NB4 (cell line): ENCODE data around the gene DLG3.
A peak's percentile ranks its signal among the peaks of the same experiment; 100 is the strongest.

Experiments
- DNase-seq: peaks from one replicate; pipeline ENCODE4 v3.0.0; 2010; ENCODE audit warnings: low read depth
- H3K4me3 ChIP-seq: one replicate; pipeline ENCODE4 v1.5.1; 2011; ENCODE audit warnings: mild to moderate bottlenecking, low read depth, low read length, moderate library complexity
- MYC ChIP-seq: IDR thresholded peaks from 2 replicates; pipeline ENCODE4 v1.6.1; 2011; ENCODE audit warnings: low read depth, low read length
- POLR2A ChIP-seq: IDR thresholded peaks from 2 replicates; pipeline ENCODE4 v1.6.1; 2011; ENCODE audit warnings: mild to moderate bottlenecking; ENCODE audit not compliant: insufficient read length; ENCODE audit errors: extremely low read depth
- TF ChIP-seq, protein P1 (sequence below): IDR thresholded peaks from one replicate; pipeline ENCODE4 v1.5.1; 2012; ENCODE audit warnings: low read depth, low read length
- TF ChIP-seq, protein P2 (sequence below): IDR thresholded peaks from 2 replicates; pipeline ENCODE4 v1.6.1; 2011; ENCODE audit warnings: low read depth, low read length

DLG3 gene

DNA sequence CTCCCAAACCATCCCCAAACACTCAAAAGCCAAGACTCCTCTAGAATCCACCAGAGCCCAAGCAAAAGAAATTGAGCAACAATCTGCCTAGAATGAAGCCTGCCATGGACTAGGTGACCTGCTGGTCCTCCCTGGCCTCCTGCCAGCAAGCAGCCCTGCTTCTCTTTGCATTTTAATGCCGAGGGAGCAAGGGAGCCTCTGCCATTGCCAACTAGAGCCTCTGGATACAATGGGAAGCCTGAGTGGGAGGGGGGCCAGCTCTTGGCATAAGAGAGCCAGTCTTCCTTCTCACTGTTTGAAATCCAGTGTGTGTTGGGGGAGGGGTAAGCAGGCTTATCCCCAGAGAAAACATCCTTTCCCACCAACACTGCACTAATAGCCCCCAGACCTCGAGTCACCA is 23.0 kb upstream of the DLG3 start:
- H3K4me3 ChIP-seq: no peak overlapping the region
- no peak for DNase-seq
- TF ChIP-seq, protein P1, sequence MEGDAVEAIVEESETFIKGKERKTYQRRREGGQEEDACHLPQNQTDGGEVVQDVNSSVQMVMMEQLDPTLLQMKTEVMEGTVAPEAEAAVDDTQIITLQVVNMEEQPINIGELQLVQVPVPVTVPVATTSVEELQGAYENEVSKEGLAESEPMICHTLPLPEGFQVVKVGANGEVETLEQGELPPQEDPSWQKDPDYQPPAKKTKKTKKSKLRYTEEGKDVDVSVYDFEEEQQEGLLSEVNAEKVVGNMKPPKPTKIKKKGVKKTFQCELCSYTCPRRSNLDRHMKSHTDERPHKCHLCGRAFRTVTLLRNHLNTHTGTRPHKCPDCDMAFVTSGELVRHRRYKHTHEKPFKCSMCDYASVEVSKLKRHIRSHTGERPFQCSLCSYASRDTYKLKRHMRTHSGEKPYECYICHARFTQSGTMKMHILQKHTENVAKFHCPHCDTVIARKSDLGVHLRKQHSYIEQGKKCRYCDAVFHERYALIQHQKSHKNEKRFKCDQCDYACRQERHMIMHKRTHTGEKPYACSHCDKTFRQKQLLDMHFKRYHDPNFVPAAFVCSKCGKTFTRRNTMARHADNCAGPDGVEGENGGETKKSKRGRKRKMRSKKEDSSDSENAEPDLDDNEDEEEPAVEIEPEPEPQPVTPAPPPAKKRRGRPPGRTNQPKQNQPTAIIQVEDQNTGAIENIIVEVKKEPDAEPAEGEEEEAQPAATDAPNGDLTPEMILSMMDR: no peak
- TF ChIP-seq, protein P2, sequence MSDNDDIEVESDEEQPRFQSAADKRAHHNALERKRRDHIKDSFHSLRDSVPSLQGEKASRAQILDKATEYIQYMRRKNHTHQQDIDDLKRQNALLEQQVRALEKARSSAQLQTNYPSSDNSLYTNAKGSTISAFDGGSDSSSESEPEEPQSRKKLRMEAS: no peak
- TF ChIP-seq POLR2A: no peak
- no peak for TF ChIP-seq MYC

DNA sequence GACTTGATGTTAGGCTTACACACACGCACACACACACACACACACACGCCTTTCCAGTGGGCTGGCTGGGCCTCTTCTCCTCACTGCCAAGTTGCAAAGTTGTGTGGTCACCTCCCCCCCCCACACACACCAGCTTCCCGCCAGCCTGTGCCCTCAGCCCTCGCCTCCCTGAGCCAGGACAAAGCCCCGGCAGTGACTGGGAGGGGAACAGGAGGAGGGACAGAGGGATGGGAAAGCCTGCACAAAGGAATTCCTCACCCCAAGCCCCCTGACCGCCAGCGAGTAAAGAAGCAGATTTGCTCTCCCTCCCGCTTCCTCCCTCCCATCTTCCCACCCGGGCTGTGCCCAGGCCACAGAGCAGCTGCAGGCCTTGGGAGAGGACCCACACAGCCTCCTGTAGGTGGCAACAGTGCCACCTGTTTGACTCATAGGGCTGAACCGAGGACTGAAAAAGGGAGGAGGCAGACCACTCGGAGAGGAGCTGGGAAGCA is 21.7 kb upstream of the DLG3 start, which contains the start of gene GDPD2:
TSS of gene GDPD2 (plus strand) at position 464 of the 491 bp plus-strand sequence. CDS start 1,671 bp downstream, outside the sequence.
- TF ChIP-seq, protein P1: peak; percentile 20
- no peak for TF ChIP-seq POLR2A
- no peak within 1 kb of the TSS for H3K4me3 ChIP-seq
- DNase-seq: peak; percentile 16

DNA sequence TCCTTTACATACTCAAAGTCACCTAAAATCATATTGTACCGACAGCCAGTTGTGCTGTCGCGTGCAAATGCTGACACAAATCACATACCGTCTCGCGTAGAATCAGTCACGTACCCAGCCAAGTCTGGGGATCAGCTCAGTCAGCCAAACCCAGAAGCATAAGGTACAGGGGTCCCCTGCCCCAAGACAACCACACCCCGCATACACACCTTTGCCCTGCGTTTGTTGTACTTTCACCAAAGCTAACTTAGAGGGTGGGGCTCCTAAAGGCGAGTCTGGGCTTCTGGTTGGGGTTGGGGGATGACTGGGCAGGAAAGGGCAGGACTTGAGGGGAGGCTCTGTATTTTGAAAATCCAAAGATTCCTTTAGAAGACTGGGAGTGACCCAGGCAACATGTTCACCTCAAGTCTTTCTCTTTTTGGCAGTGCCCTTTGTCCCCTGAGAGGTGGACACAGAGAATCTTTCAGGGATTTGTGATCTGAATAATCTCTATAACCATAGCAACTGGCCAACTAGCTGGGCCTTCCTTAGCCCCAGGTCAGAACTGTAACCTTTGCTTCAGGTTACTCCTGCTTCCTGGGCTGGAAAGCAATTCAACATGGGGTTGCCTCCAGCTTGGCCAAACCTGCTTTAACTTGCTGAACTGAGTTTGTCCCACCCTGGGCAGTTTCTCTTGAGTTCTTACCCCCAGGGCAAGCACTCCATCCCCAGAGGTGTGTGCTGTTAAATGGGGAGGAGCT is 20.5 kb upstream of the DLG3 start:
- TF ChIP-seq, protein P2: no peak
- TF ChIP-seq, protein P1: no peak
- no peak for TF ChIP-seq POLR2A
- no peak for TF ChIP-seq MYC
- no peak overlapping the region for H3K4me3 ChIP-seq
- DNase-seq: no peak

DNA sequence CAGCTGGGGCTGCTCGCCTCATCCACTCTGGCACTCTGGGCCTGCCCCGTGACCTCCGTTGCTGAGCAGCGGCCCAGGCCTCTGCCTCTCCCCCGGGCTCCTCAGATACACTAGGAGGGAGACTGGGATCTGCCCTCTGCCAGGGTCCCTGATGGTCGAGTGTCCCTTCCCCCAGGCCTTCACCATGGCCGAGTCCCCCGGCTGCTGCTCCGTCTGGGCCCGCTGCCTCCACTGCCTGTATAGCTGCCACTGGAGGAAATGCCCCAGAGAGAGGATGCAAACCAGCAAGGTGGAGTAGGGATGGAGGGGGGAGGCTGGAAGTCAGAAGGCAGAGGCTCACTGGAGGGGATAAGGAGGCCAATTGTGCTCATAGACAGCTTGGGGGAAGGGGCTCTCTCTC is 19.8 kb upstream of the DLG3 start:
- no peak for TF ChIP-seq POLR2A
- no peak for TF ChIP-seq MYC
- TF ChIP-seq, protein P2: no peak
- TF ChIP-seq, protein P1: no peak
- no peak overlapping the region for H3K4me3 ChIP-seq
- no peak for DNase-seq

DNA sequence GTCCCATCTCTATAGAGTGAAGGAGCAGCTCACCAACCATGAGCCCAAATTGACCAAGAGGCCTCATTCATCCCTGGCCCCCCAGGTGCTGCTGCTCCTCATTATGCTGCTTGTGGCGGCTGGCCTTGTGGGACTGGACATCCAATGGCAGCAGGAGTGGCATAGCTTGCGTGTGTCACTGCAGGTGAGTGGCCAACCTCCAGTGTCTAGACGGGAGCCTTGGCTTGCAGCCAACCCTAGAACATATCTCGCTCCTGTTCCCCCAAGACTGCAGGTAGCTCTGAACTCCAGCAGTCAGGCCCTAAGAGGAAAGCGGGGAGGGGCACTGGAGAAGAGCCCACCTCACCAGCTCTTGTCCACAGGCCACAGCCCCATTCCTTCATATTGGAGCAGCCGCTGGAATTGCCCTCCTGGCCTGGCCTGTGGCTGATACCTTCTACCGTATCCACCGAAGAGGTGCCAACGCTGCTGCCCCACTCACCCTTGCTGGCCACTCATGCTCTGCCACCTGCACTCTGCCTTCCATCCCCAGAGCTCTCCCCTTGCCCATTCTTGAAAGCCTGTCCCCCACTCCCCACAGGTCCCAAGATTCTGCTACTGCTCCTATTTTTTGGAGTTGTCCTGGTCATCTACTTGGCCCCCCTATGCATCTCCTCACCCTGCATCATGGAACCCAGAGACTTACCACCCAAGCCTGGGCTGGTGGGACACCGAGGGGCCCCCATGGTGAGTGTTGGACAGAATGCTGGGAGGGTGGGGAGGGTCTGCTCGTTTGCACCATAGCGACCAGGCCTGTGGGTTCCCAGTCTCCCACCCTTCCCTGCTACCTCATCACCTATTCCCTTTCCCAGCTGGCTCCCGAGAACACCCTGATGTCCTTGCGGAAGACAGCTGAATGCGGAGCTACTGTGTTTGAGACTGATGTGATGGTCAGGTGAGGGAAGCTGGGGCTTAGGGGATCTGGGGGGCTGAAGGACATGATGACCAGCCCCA is 18.1 kb upstream of the DLG3 start:
- no peak for DNase-seq
- TF ChIP-seq, protein P1: no peak
- TF ChIP-seq, protein P2: no peak
- TF ChIP-seq MYC (no peak), POLR2A (no peak)

More for the DNA sequence above, 18.1 kb upstream of the DLG3 start:
- no peak overlapping the region for H3K4me3 ChIP-seq
